AG04450 (cell line): ENCODE results near the gene VSIG4. TPM values are rescaled to one million over a fixed set of nuclear protein-coding genes. Genes with fewer than 3 reads are reported as not detected.

Experiments
- CTCF ChIA-PET: fragments of 300-600, 350-600 bp; formaldehyde crosslinking; extraction: SDS; loops from one replicate; lab custom pipeline; 2022; ENCODE audit warnings: antibody characterized with exemption, inconsistent platforms; lab: Charles Lee
- POLR2A ChIA-PET: fragments of 350-600 bp; formaldehyde crosslinking; extraction: SDS; loops from one replicate; lab custom pipeline; 2021; ENCODE audit warnings: antibody characterized with exemption, inconsistent platforms; lab: Yijun Ruan, JAX
- DNase-seq: peaks from one replicate; pipeline ENCODE4 v3.0.0-alpha.2; 2011; ENCODE audit warnings: low read depth, low spot score
- H3K27ac ChIP-seq: one replicate; pipeline ENCODE4 v1.5.1; 2012; ENCODE audit warnings: low read depth, low read length, control low read depth
- H3K27me3 ChIP-seq: one replicate; pipeline ENCODE4 v1.6.0; 2012; ENCODE audit warnings: low read length; ENCODE audit not compliant: control insufficient read depth, insufficient read depth
- H3K4me3 ChIP-seq: 2 replicates; pipeline ENCODE4 v1.5.1; 2011; ENCODE audit warnings: mild to moderate bottlenecking, low read depth, low read length, control low read depth
- H3K9me3 ChIP-seq: 2 replicates; pipeline ENCODE4 v1.5.1; 2012; ENCODE audit warnings: low read length; ENCODE audit not compliant: control insufficient read depth, insufficient read depth
- CTCF ChIP-seq: IDR thresholded peaks from 2 replicates; pipeline ENCODE4 v1.5.1; 2011; ENCODE audit warnings: low read depth, low read length, control low read depth, inconsistent platforms
- polyA plus RNA-seq: library from polyadenylated mRNA; depleted of rRNA; stranded (reverse); fragments of >200 nt; gene quantifications from 2 replicates; pipeline ENCODE4 v1.2.3, GENCODE V29; 2011

VSIG4 gene
- polyA plus RNA-seq, 1 experiment, result not detected

GRCh38 chrX:66018585-66019309 lies 21.1 kb downstream of the VSIG4 start:
- CTCF ChIA-PET, result no interaction called here
- POLR2A ChIA-PET, result no interaction called here
- H3K27me3 ChIP-seq, result no peaks in the 10 kb centered on the region
- no peaks in the 10 kb centered on the region for H3K9me3 ChIP-seq
- H3K4me3 ChIP-seq, result no peak overlapping the region
- no peak for TF ChIP-seq CTCF
- no peak for DNase-seq
- H3K27ac ChIP-seq, result no peak overlapping the region

DNA sequence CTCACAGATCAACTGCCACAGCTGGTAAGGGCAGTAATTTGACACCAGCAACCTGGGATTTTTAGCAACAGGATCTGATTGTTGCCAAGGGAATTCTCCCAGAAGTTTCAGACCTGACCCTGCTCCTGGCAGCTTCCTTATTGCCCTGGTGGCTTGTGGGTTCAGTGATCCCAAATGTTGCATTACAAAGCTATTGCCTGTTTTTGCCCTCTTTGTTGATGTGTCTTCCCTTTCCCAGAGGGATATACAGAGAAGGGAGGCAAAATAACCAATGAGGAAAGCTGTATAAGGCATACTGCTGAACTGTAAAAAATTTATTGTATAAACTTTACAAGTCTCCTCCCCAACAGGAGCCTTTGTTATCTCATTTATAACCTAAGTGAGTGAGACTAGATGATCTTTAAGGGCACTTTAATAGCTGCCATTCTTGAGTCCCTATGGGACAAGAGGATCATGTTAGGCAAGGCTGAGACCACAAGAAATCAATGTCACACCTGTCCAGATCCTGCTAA lies 22.2 kb downstream of the VSIG4 start:
- Histone ChIP-seq H3K27ac (no peak overlapping the region), H3K27me3 (no peaks in the 10 kb centered on the region), H3K4me3 (no peak overlapping the region), H3K9me3 (no peaks in the 10 kb centered on the region)
- no peak for TF ChIP-seq CTCF
- no peak for DNase-seq
- ChIA-PET CTCF (no interaction called here), POLR2A (no interaction called here)

- DNase-seq, result no peak
- Histone ChIP-seq H3K9me3 (no peaks in the 10 kb centered on the region), H3K27ac (no peak overlapping the region), H3K27me3 (no peaks in the 10 kb centered on the region), H3K4me3 (no peak overlapping the region)
- POLR2A ChIA-PET, result no interaction called here
- no peak for TF ChIP-seq CTCF
- CTCF ChIA-PET, result no interaction called here
Observed at GRCh38 chrX:66016905-66017658, 22.8 kb downstream of the VSIG4 start.

GRCh38 chrX:66015900-66016689 lies 23.8 kb downstream of the VSIG4 start:
- Histone ChIP-seq H3K27ac (no peak overlapping the region), H3K9me3 (no peaks in the 10 kb centered on the region), H3K27me3 (no peaks in the 10 kb centered on the region), H3K4me3 (no peak overlapping the region)
- no peak for TF ChIP-seq CTCF
- CTCF ChIA-PET, result no interaction called here
- DNase-seq, result no peak
- POLR2A ChIA-PET, result no interaction called here
